K562 (cell line): Measurements from ENCODE around the gene COX5A. TPM values are rescaled to one million over a fixed set of nuclear protein-coding genes. Genes with fewer than 3 reads are reported as not detected.

Experiments used
- ATAC-seq: fragments of 200-7000 bp; cut with Tn5 transposase; 3 replicates; pipeline ENCODE4 v1.9.1; 2020; ENCODE audit warnings: moderate library complexity
- BruUV-seq: library from RNA; stranded (reverse); fragments of 400-500 nt; replicated peaks from 2 replicates; lab custom pipeline; 2021; lab: Mats Ljungman, UMichigan
- CTCF ChIA-PET: fragments of 300-600 bp; formaldehyde crosslinking; extraction: SDS; loops from one replicate; lab custom pipeline; 2021; ENCODE audit warnings: low intra/inter-chr PET ratio; lab: Yijun Ruan, JAX
- POLR2A ChIA-PET: fragments of 300-600, 350-650 bp; sonication (Branson Sonifier 250); formaldehyde crosslinking; extraction: SDS; loops from one replicate; lab custom pipeline; 2021; ENCODE audit warnings: antibody characterized with exemption, inconsistent platforms; lab: Yijun Ruan, JAX
- DNase-seq, 4 experiments: peaks; one replicate each; pipeline versions ENCODE4 v3.0.0 to v3.0.0-alpha.2; 2011 to 2018; ENCODE audit warnings: low spot score in 3 of 4, mixed read lengths in 3 of 4; ENCODE audit errors: extremely low read depth in 1 of 4
- FAIRE-seq: peaks from 2 replicates; lab custom pipeline; 2011; peaks lifted over from hg19 to GRCh38; lab: Jason Lieb, UNC
- H2AFZ ChIP-seq: 2 replicates; pipeline ENCODE4 v1.6.0; 2011; ENCODE audit warnings: low read depth, low read length, control low read depth, inconsistent platforms
- H3K27ac ChIP-seq: fragments of 200-600 bp; 3 replicates; pipeline ENCODE4 v1.8.0; 2011; ENCODE audit warnings: low read depth, mild to moderate bottlenecking, control low read depth, inconsistent platforms, low read length, moderate library complexity, mixed read lengths; ENCODE audit errors: extremely low read depth
- H3K27me3 ChIP-seq, 2 experiments: fragments of 300-600 bp in 1 of 2; 2 replicates in 1 of 2; 3 replicates in 1 of 2; pipeline versions ENCODE4 v1.6.0 to v1.8.0; 2011; ENCODE audit warnings: inconsistent platforms in 2 of 2, low read length in 2 of 2, mild to moderate bottlenecking in 1 of 2, mixed read lengths in 1 of 2, moderate library complexity in 1 of 2; ENCODE audit not compliant: control insufficient read depth in 2 of 2, insufficient read depth in 2 of 2
- H3K36me3 ChIP-seq: fragments of 300-600 bp; 3 replicates; pipeline ENCODE4 v1.8.0; 2011; ENCODE audit warnings: mild to moderate bottlenecking, low read length, inconsistent platforms; ENCODE audit not compliant: control insufficient read depth, insufficient read depth
- H3K4me1 ChIP-seq, 2 experiments: fragments of 200-600 bp in 1 of 2; replicated peaks in 1 of 2; 2 replicates in 1 of 2; 3 replicates in 1 of 2; pipeline versions ENCODE4 v1.5.1 to v1.8.0; 2011; ENCODE audit warnings: inconsistent platforms in 2 of 2, low read length in 2 of 2, mild to moderate bottlenecking in 1 of 2, mixed read lengths in 1 of 2, moderate library complexity in 1 of 2; ENCODE audit not compliant: control insufficient read depth in 2 of 2, insufficient read depth in 2 of 2
- H3K4me2 ChIP-seq: 2 replicates; pipeline ENCODE4 v1.6.1; 2011; ENCODE audit warnings: low read length, control low read depth, inconsistent platforms, mixed read lengths; ENCODE audit not compliant: insufficient read depth
- H3K4me3 ChIP-seq: fragments of 200-600 bp; sonication (generic), shearing (Covaris generic); 2 replicates; pipeline ENCODE4 v1.5.1; 2016; ENCODE audit warnings: control low read depth, inconsistent platforms
- H3K79me2 ChIP-seq: fragments of 200-600 bp; 3 replicates; pipeline ENCODE4 v1.8.0; 2011; ENCODE audit warnings: low read length, inconsistent platforms; ENCODE audit not compliant: control insufficient read depth, insufficient read depth
- H3K9ac ChIP-seq, 2 experiments: 2 replicates each; pipeline versions ENCODE4 v1.6.0 to v1.6.1; 2011; ENCODE audit warnings: low read depth in 2 of 2, low read length in 2 of 2, control low read depth in 1 of 2, inconsistent platforms in 1 of 2, mild to moderate bottlenecking in 1 of 2, mixed read lengths in 1 of 2; ENCODE audit not compliant: insufficient read depth in 1 of 2
- H3K9me1 ChIP-seq: one replicate; pipeline ENCODE4 v1.6.0; 2011; ENCODE audit warnings: inconsistent platforms, mild to moderate bottlenecking, low read length, moderate library complexity; ENCODE audit not compliant: control insufficient read depth, insufficient read depth
- H3K9me3 ChIP-seq: replicated peaks from 2 replicates; pipeline ENCODE4 v1.5.1; 2011; ENCODE audit warnings: low read depth, low read length, inconsistent platforms; ENCODE audit not compliant: control insufficient read depth, insufficient read depth
- H4K20me1 ChIP-seq: replicated peaks from 2 replicates; pipeline ENCODE4 v1.6.1; 2011; ENCODE audit warnings: low read length, inconsistent platforms, mixed read lengths; ENCODE audit not compliant: control insufficient read depth, insufficient read depth
- RBM17 ChIP-seq: fragments of 200-400 bp; formaldehyde crosslinking; IDR thresholded peaks from 2 replicates; pipeline ENCODE4 v1.6.1; 2017; ENCODE audit warnings: low read depth, mild to moderate bottlenecking, low read length, borderline replicate concordance
- SAP30 ChIP-seq: fragments of 200-600 bp; sonication (generic); IDR thresholded peaks from 2 replicates; pipeline ENCODE4 v1.6.1; 2012; ENCODE audit warnings: borderline replicate concordance, low read depth, mild to moderate bottlenecking, moderate library complexity, low read length, control low read depth, inconsistent platforms; ENCODE audit not compliant: insufficient read depth, poor library complexity, severe bottlenecking
- UBTF ChIP-seq, 2 experiments: IDR thresholded peaks; 2 replicates each; pipeline ENCODE4 v1.6.1; 2012; ENCODE audit warnings: improper control_type of control experiment in 2 of 2, low read depth in 2 of 2, low read length in 2 of 2, borderline replicate concordance in 1 of 2
- ZBTB40 ChIP-seq, 2 experiments: fragments of 450-650 bp in 1 of 2; sonication (generic) in 1 of 2; formaldehyde crosslinking in 1 of 2; IDR thresholded peaks; 2 replicates each; pipeline versions ENCODE4 v1.7.1 to v1.9.0; 2016 to 2022; ENCODE audit warnings: inconsistent platforms in 1 of 2, mild to moderate bottlenecking in 1 of 2, missing genetic modification reagents in 1 of 2
- ZNF41 ChIP-seq: fragments of 250-450 bp; sonication (Bioruptor Pico); conservative IDR thresholded peaks from 2 replicates; pipeline ENCODE4 v1.4.0; 2020; ENCODE audit warnings: mild to moderate bottlenecking
- ZNF717 ChIP-seq: fragments of 250-450 bp; sonication (Bioruptor Pico); IDR thresholded peaks from 2 replicates; pipeline ENCODE4 v1.5.0; 2021
- WGBS: fragments of 100-300 bp; shearing (Covaris generic); methylation state at CpG from one replicate; pipeline ENCODE4 v1.1.6; 2016; ENCODE audit warnings: low coverage, mixed read lengths; ENCODE audit not compliant: insufficient coverage; ENCODE audit errors: missing lambda C conversion rate; 5-methylcytosine and 5-hydroxymethylcytosine counted together
- in situ Hi-C: fragments of 300-500 bp; cut with MboI; formaldehyde crosslinking; loops from 4 replicates; pipeline ENCODE4 v1.15.0; 2018; ENCODE audit warnings: inconsistent platforms, mixed read lengths
- intact Hi-C: fragments of 100-400 bp; cut with micrococcal nuclease; formaldehyde crosslinking; loops from 2 replicates; pipeline ENCODE4 v1.14.2; 2022
- polyA plus RNA-seq, 8 experiments: library from polyadenylated mRNA; depleted of rRNA in 4 of 8; stranded (reverse) in 5 of 8; unstranded in 3 of 8; fragments of >200 nt; fragmentation: Nextera tagmentation in 2 of 8; fragmentation: Illumina TruSeq in 1 of 8; extraction: Ambion mirVana in 2 of 8; extraction: Trizol in 1 of 8; gene quantifications; 2 replicates each; pipeline versions ENCODE4 v1.2.1 to v1.2.3, GENCODE V29; 2011 to 2014; ENCODE audit warnings: inconsistent platforms in 1 of 8, missing spikeins in 1 of 8
- total RNA-seq, 7 experiments: library from RNA; depleted of rRNA in 6 of 7; stranded (reverse); fragments of >200 nt in 6 of 7; fragmentation: Illumina TruSeq in 2 of 7; extraction: Trizol in 2 of 7; gene quantifications; 2 replicates each; pipeline versions ENCODE4 v1.2.1 to v1.2.3, GENCODE V29; 2011 to 2021; ENCODE audit warnings: low replicate concordance in 1 of 7

The COX5A gene
- total and polyA plus RNA-seq, 9 of the 15 experiments (the other 6 are each of a cell fraction or from before 2014, with no cell fraction given), result 86.8 to 553 (median 371) TPM

- peak overlapping the region; percentile 97 to 98 for H3K9ac ChIP-seq
- H3K4me2 ChIP-seq, result peak overlapping the region; percentile 87
- DNase-seq (no peak), ATAC-seq (peak; percentile 74; the same call in 1 of the 3 replicates), FAIRE-seq (peak; percentile 60)
- H3K4me3 ChIP-seq, result peak overlapping the region; percentile 99
- H3K36me3 ChIP-seq, result peaks cover 39% of the 10 kb centered on the region; the same call in 2 of the 3 replicates
- H3K9me3 ChIP-seq, result no peaks in the 10 kb centered on the region
- 0% methylated on average over 18 of the region's 18 CpGs for WGBS
- in situ Hi-C loops, result no loop called here
- H3K27ac ChIP-seq, result peak overlapping the region; percentile 98
- peaks cover 57% of the 10 kb centered on the region for H3K79me2 ChIP-seq
- ChIA-PET POLR2A (interaction anchor here (0.5 to 1.2 kb wide), 3 partner anchors 31 to 180 kb away, joined by 3 to 4 read pairs (median 3); partner anchors contain the start of gene FAM219B), CTCF (no interaction called here)
- intact Hi-C loops, result no loop called here
- H3K27me3 ChIP-seq, result no peaks in the 10 kb centered on the region
- H3K9me1 ChIP-seq, result no peaks in the 10 kb centered on the region
- H2AFZ ChIP-seq, result peak overlapping the region; percentile 87
- peaks cover 19 to 29% of the 10 kb centered on the region in 2 experiments for H3K4me1 ChIP-seq
- BruUV-seq, result no TSS peak
- peaks cover 9% of the 10 kb centered on the region for H4K20me1 ChIP-seq
- 0 out of 2 replicates have a peak, but pooled peaks have one; percentile 35 for TF ChIP-seq ZBTB40 (IDR thresholded peaks at IDR 0.05)
- TF ChIP-seq ZBTB40 (CRISPR knock-in tag; IDR thresholded peaks at IDR 0.05), result no peak
- TF ChIP-seq ZNF41 (CRISPR knock-in tag), result no peak
- TF ChIP-seq RBM17, result no peak
- 0 out of 2 replicates have a peak, but pooled peaks have one; percentile 21 for TF ChIP-seq ZNF717 (CRISPR knock-in tag)
- peak in 1 of 2 experiments; percentile 60; a peak in 1 of 4 replicates for TF ChIP-seq UBTF (IDR thresholded peaks at IDR 0.05; ENCODE audit: borderline replicate concordance in 1 of 2, low read depth in 2 of 2, low read length in 2 of 2)
- peak; percentile 57 for TF ChIP-seq SAP30
Observed at GRCh38 chr15:74937272-74937589, 642 bp downstream of the COX5A start.
